ENCODE measurements around the gene NANP. TPM values are rescaled to one million over a fixed set of nuclear protein-coding genes. Genes with fewer than 3 reads are reported as not detected.

NANP gene
- total and polyA plus RNA-seq, 4 donors: 1.5 to 5.0 (median 3.2) TPM

- H3K9ac ChIP-seq (ENCODE audit: low read depth in 1 of 2, low read length in 2 of 2): no peak overlapping the region
- WGBS: 88% methylated on average over 6 of the region's 6 CpGs
- H3K4me3 ChIP-seq (ENCODE audit: low read depth in 1 of 3, low read length in 3 of 3): no peak overlapping the region
- DNase-seq (ENCODE audit: low spot score): no peak
- no peak for TF ChIP-seq ZBTB33 (IDR thresholded peaks at IDR 0.05)
- no peak for TF ChIP-seq ATF3 (IDR thresholded peaks at IDR 0.05)
- TF ChIP-seq REST (IDR thresholded peaks at IDR 0.05): no peak
- no peak for TF ChIP-seq FOXA1 (IDR thresholded peaks at IDR 0.05)
- no peak for TF ChIP-seq CTCF (IDR thresholded peaks at IDR 0.05; ENCODE audit: low read depth, low read length, missing input control)
- no peak for TF ChIP-seq SP1 (IDR thresholded peaks at IDR 0.05)
- TF ChIP-seq FOXA2 (IDR thresholded peaks at IDR 0.05): no peak
- no peaks in the 10 kb centered on the region for H3K27me3 ChIP-seq (ENCODE audit: control insufficient read depth in 4 of 4, insufficient read depth in 4 of 4, low read length in 3 of 4)
- no peak overlapping the region for H3K27ac ChIP-seq (ENCODE audit: low read depth in 1 of 2, low read length in 2 of 2)
- no peaks in the 10 kb centered on the region for H3K36me3 ChIP-seq (ENCODE audit: control insufficient read depth in 4 of 4, insufficient read depth in 3 of 4, low read depth in 1 of 4, low read length in 3 of 4)
- no peaks in the 10 kb centered on the region for H3K9me3 ChIP-seq (ENCODE audit: control insufficient read depth in 4 of 4, low read length in 3 of 4)
- no peaks in the 10 kb centered on the region for H3K4me1 ChIP-seq (ENCODE audit: control insufficient read depth in 4 of 4, insufficient read depth in 4 of 4, low read length in 3 of 4)
Observed at GRCh38 chr20:25565578-25566157, 58.1 kb downstream of the NANP start.

GRCh38 chr20:25563876-25564275 lies 59.9 kb downstream of the NANP start:
- no peak for DNase-seq (ENCODE audit: low spot score)
- WGBS: 95% methylated on average over 6 of the region's 6 CpGs
- Histone ChIP-seq H3K27ac (ENCODE audit: low read depth in 1 of 2, low read length in 2 of 2) (no peak overlapping the region), H3K27me3 (ENCODE audit: control insufficient read depth in 4 of 4, insufficient read depth in 4 of 4, low read length in 3 of 4) (no peaks in the 10 kb centered on the region), H3K4me3 (ENCODE audit: low read depth in 1 of 3, low read length in 3 of 3) (no peak overlapping the region), H3K9me3 (ENCODE audit: control insufficient read depth in 4 of 4, low read length in 3 of 4) (no peaks in the 10 kb centered on the region), H3K36me3 (ENCODE audit: control insufficient read depth in 4 of 4, insufficient read depth in 3 of 4, low read depth in 1 of 4, low read length in 3 of 4) (peaks cover 0 to 2% (median 0%) of the 10 kb centered on the region in 4 donors), H3K4me1 (ENCODE audit: control insufficient read depth in 4 of 4, insufficient read depth in 4 of 4, low read length in 3 of 4) (no peaks in the 10 kb centered on the region), H3K9ac (ENCODE audit: low read depth in 1 of 2, low read length in 2 of 2) (no peak overlapping the region)
- TF ChIP-seq CTCF (IDR thresholded peaks at IDR 0.05; ENCODE audit: low read depth, low read length, missing input control) (no peak), RAD21 (IDR thresholded peaks at IDR 0.05) (no peak), ZBTB33 (IDR thresholded peaks at IDR 0.05) (no peak), HNF4G (IDR thresholded peaks at IDR 0.05) (no peak), YY1 (IDR thresholded peaks at IDR 0.05) (no peak), FOXA1 (IDR thresholded peaks at IDR 0.05) (no peak), GABPA (IDR thresholded peaks at IDR 0.05 in 1 of 2, conservative IDR thresholded peaks at IDR 0.05 in 1 of 2) (no peak), TAF1 (conservative IDR thresholded peaks at IDR 0.05) (no peak)
